PC-3 (cell line): ENCODE measurements around the gene PRRX2. TPM values are rescaled to one million over a fixed set of nuclear protein-coding genes. Genes with fewer than 3 reads are reported as not detected.

Experiments
- ATAC-seq: fragments of 200-7000 bp; cut with Tn5 transposase; 2 replicates; pipeline ENCODE4 v1.9.1; 2020; ENCODE audit warnings: mild to moderate bottlenecking, moderate library complexity
- BruUV-seq: library from RNA; stranded (reverse); fragments of 400-500 nt; replicated peaks from 2 replicates; lab custom pipeline; 2021; lab: Mats Ljungman, UMichigan
- CTCF ChIA-PET: fragments of 300-600 bp; sonication (Branson Sonifier 250); formaldehyde crosslinking; loops from one replicate; lab custom pipeline; 2022; ENCODE audit warnings: antibody characterized with exemption; lab: Charles Lee
- POLR2A ChIA-PET: fragments of 300-600 bp; sonication (Branson Sonifier 250); formaldehyde crosslinking; loops from one replicate; lab custom pipeline; 2022; ENCODE audit warnings: antibody characterized with exemption; ENCODE audit not compliant: unreplicated experiment; lab: Charles Lee
- DNase-seq: peaks from one replicate; pipeline ENCODE4 v3.0.0-alpha.2; 2015
- H2AFZ ChIP-seq: fragments of 300-600 bp; sonication (generic); 2 replicates; pipeline ENCODE4 v1.6.0; 2016; ENCODE audit warnings: antibody characterized with exemption, low read length
- H3F3A ChIP-seq: fragments of 300-600 bp; sonication (generic); one replicate; pipeline ENCODE4 v1.6.0; 2017; ENCODE audit warnings: antibody characterized with exemption, low read length, control low read depth, mild to moderate bottlenecking; ENCODE audit not compliant: unreplicated experiment
- H3K27ac ChIP-seq: fragments of 300-600 bp; sonication (generic); 2 replicates; pipeline ENCODE4 v1.5.1; 2016; ENCODE audit warnings: mild to moderate bottlenecking, low read length
- H3K27me3 ChIP-seq: fragments of 300-600 bp; sonication (generic); 2 replicates; pipeline ENCODE4 v1.6.1; 2016; ENCODE audit warnings: low read length, mixed read lengths
- H3K36me3 ChIP-seq: fragments of 300-600 bp; sonication (generic); 2 replicates; pipeline ENCODE4 v1.6.1; 2016; ENCODE audit warnings: low read depth, mixed run types, low read length, mixed read lengths
- H3K4me1 ChIP-seq: fragments of 300-600 bp; sonication (generic); 2 replicates; pipeline ENCODE4 v1.5.1; 2016; ENCODE audit warnings: low read length; ENCODE audit not compliant: insufficient read depth
- H3K4me2 ChIP-seq: fragments of 300-600 bp; sonication (generic); 2 replicates; pipeline ENCODE4 v1.6.0; 2016; ENCODE audit warnings: low read length
- H3K4me3 ChIP-seq: fragments of 300-600 bp; sonication (generic); 2 replicates; pipeline ENCODE4 v1.5.1; 2016; ENCODE audit warnings: mild to moderate bottlenecking, low read length, mixed read lengths
- H3K79me2 ChIP-seq: fragments of 300-600 bp; sonication (generic); 2 replicates; pipeline ENCODE4 v1.6.1; 2017; ENCODE audit warnings: low read length, mixed read lengths
- H3K9ac ChIP-seq: fragments of 300-600 bp; sonication (generic); 2 replicates; pipeline ENCODE4 v1.6.0; 2016; ENCODE audit warnings: mild to moderate bottlenecking, low read length
- H3K9me2 ChIP-seq: fragments of 300-600 bp; sonication (generic); replicated peaks from 2 replicates; pipeline ENCODE4 v1.6.1; 2016; ENCODE audit warnings: mixed run types, low read length, mixed read lengths
- H3K9me3 ChIP-seq: fragments of 300-600 bp; sonication (generic); 2 replicates; pipeline ENCODE4 v1.6.1; 2016; ENCODE audit warnings: low read length, mixed read lengths
- H4K20me1 ChIP-seq: fragments of 300-600 bp; sonication (generic); 2 replicates; pipeline ENCODE4 v1.6.1; 2016; ENCODE audit warnings: low read length, mixed read lengths
- EZH2 ChIP-seq: fragments of 300-600 bp; sonication (generic); IDR thresholded peaks from one replicate; pipeline ENCODE4 v1.6.1; 2017; ENCODE audit warnings: antibody characterized with exemption, mild to moderate bottlenecking, low read length; ENCODE audit not compliant: unreplicated experiment
- EZH2phosphoT487 ChIP-seq: fragments of 300-600 bp; sonication (generic); IDR thresholded peaks from 2 replicates; pipeline ENCODE4 v1.6.1; 2018; ENCODE audit warnings: mild to moderate bottlenecking, antibody characterized with exemption, low read length, borderline replicate concordance
- intact Hi-C: fragments of 100-400 bp; cut with micrococcal nuclease; formaldehyde crosslinking; loops from 2 replicates; pipeline ENCODE4 v1.9.0; 2023
- total RNA-seq: library from RNA; depleted of rRNA; stranded (reverse); fragments of >200 nt; gene quantifications from 2 replicates; pipeline ENCODE4 v1.2.3, GENCODE V29; 2014
- TF ChIP-seq, protein P1 (sequence below): fragments of 300-600 bp; sonication (generic); conservative IDR thresholded peaks from 2 replicates; pipeline ENCODE4 v1.5.1; 2017; ENCODE audit warnings: antibody characterized with exemption, low read depth, mild to moderate bottlenecking, low read length

Gene PRRX2
- total RNA-seq, 1 experiment from 2014 or later = 0.47 TPM

DNA sequence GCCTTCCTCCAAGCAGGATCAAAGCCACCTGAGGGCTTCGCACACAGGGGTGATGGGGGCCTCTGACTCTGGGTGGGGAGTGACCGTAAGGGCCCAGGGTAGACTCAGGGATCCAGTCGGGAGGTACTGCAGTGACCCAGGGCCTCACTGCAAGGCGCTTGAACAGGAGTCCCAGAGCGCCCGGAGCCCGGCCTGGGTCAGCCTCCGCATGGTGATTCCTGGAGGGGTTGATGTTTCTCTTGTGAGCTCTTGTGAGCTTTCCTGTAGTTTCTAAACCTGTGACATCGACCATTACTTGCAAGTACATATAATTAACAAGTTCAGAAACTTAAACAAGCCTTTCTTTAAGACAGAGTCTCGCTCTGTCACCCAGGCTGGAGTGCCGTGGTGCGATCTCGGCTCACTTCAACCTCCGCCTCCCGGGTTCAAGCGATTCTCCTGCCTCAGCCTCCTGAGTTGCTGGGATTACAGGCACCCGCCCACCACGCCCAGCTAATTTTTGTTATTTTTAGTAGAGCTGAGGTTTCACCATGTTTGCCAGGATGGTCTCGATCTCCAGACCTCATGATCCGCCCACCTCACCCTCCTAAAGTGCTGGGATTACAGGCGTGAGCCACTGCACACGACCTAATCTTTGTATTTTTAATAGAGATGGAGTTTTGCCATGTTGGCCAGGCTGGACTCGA lies 67.6 kb downstream of the PRRX2 start:
- TF ChIP-seq, protein P1, sequence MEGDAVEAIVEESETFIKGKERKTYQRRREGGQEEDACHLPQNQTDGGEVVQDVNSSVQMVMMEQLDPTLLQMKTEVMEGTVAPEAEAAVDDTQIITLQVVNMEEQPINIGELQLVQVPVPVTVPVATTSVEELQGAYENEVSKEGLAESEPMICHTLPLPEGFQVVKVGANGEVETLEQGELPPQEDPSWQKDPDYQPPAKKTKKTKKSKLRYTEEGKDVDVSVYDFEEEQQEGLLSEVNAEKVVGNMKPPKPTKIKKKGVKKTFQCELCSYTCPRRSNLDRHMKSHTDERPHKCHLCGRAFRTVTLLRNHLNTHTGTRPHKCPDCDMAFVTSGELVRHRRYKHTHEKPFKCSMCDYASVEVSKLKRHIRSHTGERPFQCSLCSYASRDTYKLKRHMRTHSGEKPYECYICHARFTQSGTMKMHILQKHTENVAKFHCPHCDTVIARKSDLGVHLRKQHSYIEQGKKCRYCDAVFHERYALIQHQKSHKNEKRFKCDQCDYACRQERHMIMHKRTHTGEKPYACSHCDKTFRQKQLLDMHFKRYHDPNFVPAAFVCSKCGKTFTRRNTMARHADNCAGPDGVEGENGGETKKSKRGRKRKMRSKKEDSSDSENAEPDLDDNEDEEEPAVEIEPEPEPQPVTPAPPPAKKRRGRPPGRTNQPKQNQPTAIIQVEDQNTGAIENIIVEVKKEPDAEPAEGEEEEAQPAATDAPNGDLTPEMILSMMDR = no peak
- TF ChIP-seq EZH2phosphoT487 (no peak), EZH2 (no peak)

DNA sequence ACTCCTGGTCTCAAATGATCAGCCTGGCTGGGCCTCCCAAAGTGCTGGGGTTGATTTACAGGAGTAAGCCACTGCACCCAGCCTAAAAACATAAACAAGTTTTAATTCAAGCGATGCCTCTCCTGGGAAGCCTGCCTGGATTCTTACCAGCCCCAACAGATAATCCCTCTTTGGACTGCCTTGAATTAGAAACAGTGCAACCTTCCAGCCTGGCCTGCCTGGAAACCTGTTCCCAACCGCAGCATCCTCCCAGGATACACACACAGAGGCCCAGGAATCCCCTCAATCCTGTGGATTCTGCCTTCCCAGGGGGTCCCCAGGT lies 68.1 kb downstream of the PRRX2 start:
- ATAC-seq = no peak
- Histone ChIP-seq H3K27me3 (no peaks in the 10 kb centered on the region), H3K36me3 (no peaks in the 10 kb centered on the region), H3K4me1 (peaks cover 4% of the 10 kb centered on the region; the same call in 1 of the 2 replicates), H3K9me2 (no peaks in the 10 kb centered on the region), H4K20me1 (no peaks in the 10 kb centered on the region), H2AFZ (no peak overlapping the region), H3K9me3 (no peaks in the 10 kb centered on the region), H3K9ac (no peak overlapping the region), H3F3A (no peaks in the 10 kb centered on the region), H3K4me2 (no peak overlapping the region), H3K79me2 (no peaks in the 10 kb centered on the region), H3K4me3 (no peak overlapping the region), H3K27ac (no peak overlapping the region)
- BruUV-seq = no TSS peak
- TF ChIP-seq, protein P1 = no peak
- TF ChIP-seq EZH2 = no peak
- no peak for TF ChIP-seq EZH2phosphoT487
- ChIA-PET POLR2A (no interaction called here), CTCF (no interaction called here)
- no peak for DNase-seq
- intact Hi-C loops = no loop called here

More for the DNA sequence above, 67.6 kb downstream of the PRRX2 start:
- H2AFZ ChIP-seq = no peak overlapping the region
- H3K27me3 ChIP-seq = no peaks in the 10 kb centered on the region
- no TSS peak for BruUV-seq
- H3K79me2 ChIP-seq = no peaks in the 10 kb centered on the region
- no peak overlapping the region for H3K27ac ChIP-seq
- peaks cover 2% of the 10 kb centered on the region; the same call in 1 of the 2 replicates for H3K4me1 ChIP-seq
- CTCF ChIA-PET = no interaction called here
- no peaks in the 10 kb centered on the region for H4K20me1 ChIP-seq
- intact Hi-C loops = no loop called here
- no peaks in the 10 kb centered on the region for H3K9me2 ChIP-seq
- H3K9me3 ChIP-seq = no peaks in the 10 kb centered on the region
- no peaks in the 10 kb centered on the region for H3F3A ChIP-seq
- POLR2A ChIA-PET = no interaction called here
- no peak for ATAC-seq
- H3K4me3 ChIP-seq = no peak overlapping the region
- no peak overlapping the region for H3K9ac ChIP-seq
- H3K4me2 ChIP-seq = no peak overlapping the region
- no peaks in the 10 kb centered on the region for H3K36me3 ChIP-seq
- DNase-seq = no peak

DNA sequence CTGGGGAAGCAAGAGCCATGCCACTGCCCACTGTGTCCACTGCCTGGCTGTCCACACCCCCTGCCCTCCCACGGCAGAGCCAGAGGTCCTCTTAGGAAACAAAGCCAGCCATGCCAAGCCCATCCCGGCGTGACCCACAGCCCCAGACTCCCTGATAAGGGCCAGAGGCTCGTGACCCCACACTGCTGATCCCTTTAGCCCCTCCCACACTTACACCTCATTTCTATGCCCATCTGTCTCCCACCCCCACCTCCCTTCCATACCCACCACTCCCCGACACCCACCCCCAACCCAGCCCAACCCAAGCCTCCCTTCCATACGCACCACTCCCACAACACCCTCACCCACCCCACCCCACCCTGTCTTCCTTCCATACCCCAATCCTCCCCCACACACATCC lies 70.1 kb downstream of the PRRX2 start:
- Histone ChIP-seq H3K27ac (no peak overlapping the region), H3K79me2 (no peaks in the 10 kb centered on the region), H3K9me2 (no peaks in the 10 kb centered on the region), H3K27me3 (no peaks in the 10 kb centered on the region), H4K20me1 (no peaks in the 10 kb centered on the region), H3K36me3 (no peaks in the 10 kb centered on the region), H3K9me3 (no peaks in the 10 kb centered on the region), H3K4me3 (no peak overlapping the region), H3F3A (no peaks in the 10 kb centered on the region), H3K9ac (no peak overlapping the region), H3K4me1 (peaks cover 4% of the 10 kb centered on the region; the same call in 1 of the 2 replicates), H2AFZ (no peak overlapping the region), H3K4me2 (no peak overlapping the region)
- no TSS peak for BruUV-seq
- TF ChIP-seq EZH2phosphoT487 (no peak), EZH2 (no peak)
- TF ChIP-seq, protein P1 = no peak
- intact Hi-C loops = no loop called here
- POLR2A ChIA-PET = no interaction called here
- CTCF ChIA-PET = no interaction called here
- no peak for ATAC-seq
- no peak for DNase-seq
